HG03095 (cell line): ENCODE measurements around the gene KCTD20.

Experiments used
- ATAC-seq: cut with Tn5 transposase; IDR thresholded peaks from one replicate; pipeline ENCODE4 v1.9.1; 2021; ENCODE audit warnings: moderate library complexity; ENCODE audit not compliant: unreplicated experiment

The KCTD20 gene

DNA sequence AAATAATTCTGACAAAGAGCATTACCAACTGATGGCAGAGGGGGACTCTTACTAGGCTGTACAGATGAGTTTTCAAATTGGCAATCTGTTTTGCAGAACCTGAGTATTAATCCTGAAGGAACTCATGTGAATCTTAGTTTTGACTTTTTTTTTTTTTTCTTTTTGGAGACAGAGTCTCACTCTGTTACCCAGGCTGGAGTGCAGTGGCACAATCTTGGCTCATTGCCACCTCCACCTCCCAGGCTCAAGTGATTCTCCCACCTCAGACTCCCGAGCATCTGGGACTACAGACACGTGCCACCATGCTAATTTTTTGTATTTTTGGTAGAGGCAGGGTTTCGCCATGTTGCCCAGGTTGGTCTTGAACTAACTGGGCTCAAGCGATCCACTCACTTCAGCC, 49.3 kb downstream of the KCTD20 start:
- no peak for ATAC-seq

- ATAC-seq = no peak
Measured at GRCh38 chr6:36492621-36493020, 49.8 kb downstream of the KCTD20 start.

- ATAC-seq = no peak
Measured at GRCh38 chr6:36493319-36493718, 50.5 kb downstream of the KCTD20 start.

DNA sequence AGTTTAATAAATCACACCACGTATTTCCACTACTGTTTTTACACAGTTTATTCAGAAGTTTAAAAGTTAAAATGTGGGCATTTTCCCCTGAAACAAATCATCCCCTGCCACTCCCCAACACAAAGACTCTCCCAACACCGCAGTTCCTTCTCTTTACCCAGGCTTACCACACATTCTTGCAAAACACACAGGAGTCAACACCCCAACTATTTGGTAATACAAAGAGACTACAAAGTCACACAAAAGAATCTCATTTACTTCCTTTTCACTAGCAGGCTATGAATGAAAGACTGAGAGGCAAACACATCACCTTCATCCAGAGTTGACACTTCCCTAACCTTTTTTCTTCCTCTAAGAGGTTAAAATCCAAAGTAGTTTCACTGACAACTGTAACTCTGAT, 51.1 kb downstream of the KCTD20 start:
- ATAC-seq = no peak

GRCh38 chr6:36495086-36495485, 52.3 kb downstream of the KCTD20 start:
- no peak for ATAC-seq

DNA sequence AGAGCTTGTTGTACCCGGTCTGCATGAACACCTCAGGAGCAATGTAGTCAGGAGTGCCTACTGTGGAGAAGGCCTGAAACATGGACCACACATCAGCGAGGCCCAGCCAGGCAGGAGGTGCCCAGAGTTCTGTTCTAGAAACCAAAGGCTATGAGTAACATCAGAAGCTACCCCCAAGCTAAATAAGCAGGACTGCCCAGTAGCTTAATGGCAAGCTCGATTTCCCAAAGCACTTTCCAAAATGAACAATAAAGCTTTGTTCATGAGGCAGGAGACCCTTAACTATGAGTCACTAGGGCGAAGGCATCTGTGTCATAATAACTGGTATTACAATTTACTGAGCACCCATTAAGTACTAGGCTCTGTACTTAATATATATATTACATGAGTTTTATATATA, 57.1 kb downstream of the KCTD20 start:
- ATAC-seq = no peak

DNA sequence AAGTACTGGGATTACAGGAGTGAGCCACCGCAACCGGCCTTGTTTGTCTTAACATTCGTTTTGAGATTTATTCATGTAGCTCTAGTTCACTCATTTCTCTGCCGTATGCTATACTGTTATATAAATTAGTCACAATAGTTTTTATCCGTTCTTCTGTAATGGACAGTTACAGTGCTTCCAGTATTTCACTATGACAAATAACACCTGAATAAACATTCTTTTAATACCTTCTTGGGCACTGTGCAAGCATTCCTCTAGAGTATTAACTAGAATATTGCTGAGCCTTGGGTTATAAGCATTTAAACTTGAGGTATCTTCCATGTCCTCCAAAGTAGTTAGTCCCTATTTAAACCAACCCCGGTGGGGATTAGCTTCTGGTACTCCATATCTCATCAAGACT, 58.9 kb downstream of the KCTD20 start:
- ATAC-seq = no peak

DNA sequence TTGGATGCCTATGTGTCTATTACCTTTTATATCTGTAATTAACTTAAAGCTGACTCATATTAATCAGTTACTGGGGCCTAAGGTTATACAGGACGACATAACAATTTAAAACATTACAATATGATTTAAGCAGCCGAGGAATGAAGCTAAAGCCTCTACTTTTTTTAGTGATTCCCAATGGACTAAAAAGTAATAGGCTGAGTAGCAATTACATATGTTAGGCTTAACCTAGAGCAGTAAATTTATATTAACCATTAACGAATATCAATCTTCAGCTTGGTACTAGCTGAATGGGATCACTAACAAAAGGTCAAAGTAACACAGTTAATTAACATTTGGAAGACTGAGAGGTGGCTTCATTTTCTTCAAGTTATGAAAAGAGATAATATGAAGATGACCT, 61.4 kb downstream of the KCTD20 start:
- ATAC-seq = no peak

DNA sequence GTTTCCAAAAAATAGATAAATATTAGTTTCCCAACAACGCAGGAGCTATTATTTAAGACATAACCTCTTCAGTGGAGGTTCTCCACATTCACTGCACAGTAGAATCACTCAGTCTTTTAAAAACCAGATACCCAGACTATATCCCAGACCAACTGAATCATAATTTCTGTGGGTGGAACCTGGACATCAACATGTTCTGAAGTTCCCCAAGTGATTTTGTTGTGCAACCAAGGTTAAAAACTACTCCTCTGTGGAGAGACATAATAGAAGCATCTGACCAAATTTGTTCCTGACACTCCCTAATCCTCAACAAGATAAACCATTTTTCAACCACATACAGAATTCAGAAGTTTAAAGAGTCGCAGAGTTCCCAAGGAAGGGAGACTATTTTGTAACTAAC, 62.2 kb downstream of the KCTD20 start:
- no peak for ATAC-seq

DNA sequence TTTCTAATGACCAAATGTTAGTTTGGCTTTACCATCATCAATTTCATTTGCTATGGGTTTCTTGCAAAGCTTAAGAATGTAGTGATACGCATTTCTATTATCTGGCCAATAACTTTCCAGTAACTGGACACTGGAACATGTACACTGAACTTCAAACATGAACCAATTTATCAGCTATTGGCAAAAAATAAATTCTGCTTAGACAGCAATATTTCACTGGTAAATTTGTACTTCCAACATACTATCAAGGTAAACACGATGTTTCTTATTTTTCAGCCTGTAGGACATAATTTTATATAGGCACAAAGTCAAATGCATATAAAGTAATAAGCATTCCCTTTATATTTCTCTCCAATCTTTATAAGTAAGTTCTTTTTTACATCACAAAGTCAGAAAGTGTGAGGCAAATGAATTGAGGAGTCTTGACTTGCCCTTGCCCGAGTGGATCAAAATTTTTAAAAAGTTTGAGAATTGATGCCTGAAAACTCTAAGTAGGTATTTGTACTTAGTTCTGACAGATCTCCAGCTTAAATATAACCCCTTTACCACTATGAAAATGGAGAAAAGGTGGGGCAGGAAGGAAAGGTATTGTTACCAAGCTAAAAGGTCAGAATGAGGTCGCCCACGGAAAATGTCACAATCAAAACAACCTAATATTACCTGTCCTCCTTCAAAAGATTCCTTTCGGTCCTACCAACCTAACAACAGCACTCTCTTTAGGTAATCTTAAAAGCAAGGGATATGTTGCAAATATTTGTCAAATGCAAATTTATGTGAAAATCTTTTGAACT, 63.1 kb downstream of the KCTD20 start:
- no peak for ATAC-seq

GRCh38 chr6:36506611-36507010, 63.8 kb downstream of the KCTD20 start:
- no peak for ATAC-seq

- no peak for ATAC-seq
Measured at GRCh38 chr6:36508532-36508931, 65.7 kb downstream of the KCTD20 start.

GRCh38 chr6:36510365-36510764, 67.6 kb downstream of the KCTD20 start:
- ATAC-seq = no peak

GRCh38 chr6:36514554-36515456, 72.0 kb downstream of the KCTD20 start:
- no peak for ATAC-seq

- no peak for ATAC-seq
Measured at GRCh38 chr6:36515844-36516243, 73.0 kb downstream of the KCTD20 start.

DNA sequence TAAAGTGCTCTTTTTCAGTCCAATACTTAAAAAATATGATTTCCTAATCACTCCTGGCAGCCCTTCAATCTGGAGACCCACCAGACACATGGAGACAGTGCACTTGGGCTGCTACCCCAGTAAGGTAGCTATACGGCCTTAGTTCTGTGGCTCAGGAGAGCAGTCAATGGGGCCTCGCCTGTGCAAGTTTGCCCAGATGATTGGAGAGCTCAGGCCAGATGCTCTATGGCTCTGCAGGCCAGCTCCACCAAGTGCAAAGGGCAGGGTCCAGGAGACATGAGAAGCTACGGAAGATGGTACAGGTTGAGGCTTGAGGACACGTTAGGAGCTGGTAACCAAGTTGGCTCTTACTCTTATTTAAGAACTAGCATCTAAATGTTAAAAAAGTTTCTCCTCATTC, 73.8 kb downstream of the KCTD20 start:
- no peak for ATAC-seq

- ATAC-seq = no peak
Measured at GRCh38 chr6:36516988-36517387, 74.2 kb downstream of the KCTD20 start.

DNA sequence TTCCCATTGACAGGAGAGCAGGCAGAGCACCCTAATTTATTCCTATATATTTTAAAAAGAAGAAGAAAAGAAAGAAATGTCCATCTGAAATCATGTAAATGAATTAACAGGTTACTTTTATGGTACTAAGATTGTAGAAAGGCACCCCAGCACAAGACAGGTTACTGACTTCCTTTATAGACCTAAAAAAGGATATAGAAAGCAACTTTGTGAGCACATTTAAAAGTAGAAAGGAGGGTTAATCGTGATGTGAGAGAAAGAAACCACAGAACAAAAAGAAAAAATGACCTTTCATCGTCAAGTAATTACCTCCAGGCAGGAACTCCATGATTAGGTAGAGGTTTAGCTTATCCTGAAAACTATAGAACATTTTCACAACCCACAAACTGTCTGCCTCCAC, 74.6 kb downstream of the KCTD20 start:
- ATAC-seq = no peak

DNA sequence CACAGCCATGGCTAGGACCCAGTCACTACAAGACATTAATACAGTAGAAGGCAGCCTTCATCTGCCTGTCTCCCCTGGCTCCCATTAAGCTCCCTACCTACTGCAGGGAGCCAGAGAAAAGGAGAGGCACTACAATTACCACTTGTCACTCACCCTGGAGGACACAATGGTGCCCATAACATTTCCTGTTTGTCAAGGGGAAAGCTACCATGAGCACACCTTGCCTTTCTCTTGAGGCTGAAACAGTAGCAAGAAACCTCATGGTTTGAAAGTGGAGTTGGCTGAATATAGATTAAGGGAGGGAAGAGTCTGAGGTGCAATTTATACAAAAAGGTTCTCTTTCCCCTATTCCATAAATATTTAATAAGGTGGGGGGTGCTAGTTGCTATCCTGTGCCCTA, 76.6 kb downstream of the KCTD20 start:
- ATAC-seq = no peak

DNA sequence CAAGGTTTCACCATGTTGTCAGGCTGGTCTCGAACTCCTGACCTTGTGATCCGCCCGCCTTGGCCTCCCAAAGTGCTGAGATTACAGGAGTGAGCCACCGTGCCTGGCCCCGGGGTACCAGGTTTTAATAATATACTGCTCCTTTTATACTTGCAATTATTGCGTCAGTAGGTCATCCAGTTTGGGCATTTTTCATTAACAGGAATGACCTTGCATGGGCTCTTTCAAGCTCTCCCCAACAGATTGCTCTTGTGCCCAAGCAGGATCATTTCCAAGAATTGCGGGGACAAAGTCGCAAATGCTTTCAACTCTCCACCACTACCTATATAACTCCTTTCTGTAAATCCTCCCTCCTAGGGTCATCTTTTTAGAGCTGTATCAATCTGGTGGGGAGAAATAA, 80.7 kb downstream of the KCTD20 start:
- no peak for ATAC-seq

DNA sequence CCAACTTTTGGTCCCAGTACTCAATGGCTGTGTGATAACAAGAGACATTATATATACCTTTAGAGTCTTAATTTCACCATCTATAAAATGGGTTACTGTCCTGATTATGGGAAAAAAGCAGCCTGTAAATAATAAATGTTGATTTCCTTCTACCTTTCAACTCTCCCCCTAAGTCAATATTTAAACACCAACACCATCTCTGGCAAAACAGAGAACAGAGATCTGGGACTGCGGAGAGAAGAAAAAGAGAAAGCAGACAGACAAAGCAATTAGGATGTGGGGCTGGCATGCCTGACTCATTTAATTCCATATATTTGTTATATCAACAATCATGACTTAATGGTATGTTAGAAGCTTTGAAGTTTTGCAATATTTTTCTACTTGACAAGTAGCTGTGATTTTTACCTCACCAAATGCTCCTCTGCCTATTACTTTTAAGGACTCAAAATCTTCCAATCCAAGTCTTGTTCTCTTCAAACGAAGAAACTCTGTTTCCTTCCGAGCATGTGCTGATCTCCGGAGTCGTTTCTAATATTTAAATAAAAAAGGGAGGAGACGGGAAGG, 81.2 kb downstream of the KCTD20 start:
- ATAC-seq = no peak

- ATAC-seq = no peak
Measured at GRCh38 chr6:36524871-36525270, 82.1 kb downstream of the KCTD20 start.
